ENCODE data around the gene FBRS.
A peak's percentile ranks its signal among the peaks of the same experiment; 100 is the strongest.

FBRS gene

DNA sequence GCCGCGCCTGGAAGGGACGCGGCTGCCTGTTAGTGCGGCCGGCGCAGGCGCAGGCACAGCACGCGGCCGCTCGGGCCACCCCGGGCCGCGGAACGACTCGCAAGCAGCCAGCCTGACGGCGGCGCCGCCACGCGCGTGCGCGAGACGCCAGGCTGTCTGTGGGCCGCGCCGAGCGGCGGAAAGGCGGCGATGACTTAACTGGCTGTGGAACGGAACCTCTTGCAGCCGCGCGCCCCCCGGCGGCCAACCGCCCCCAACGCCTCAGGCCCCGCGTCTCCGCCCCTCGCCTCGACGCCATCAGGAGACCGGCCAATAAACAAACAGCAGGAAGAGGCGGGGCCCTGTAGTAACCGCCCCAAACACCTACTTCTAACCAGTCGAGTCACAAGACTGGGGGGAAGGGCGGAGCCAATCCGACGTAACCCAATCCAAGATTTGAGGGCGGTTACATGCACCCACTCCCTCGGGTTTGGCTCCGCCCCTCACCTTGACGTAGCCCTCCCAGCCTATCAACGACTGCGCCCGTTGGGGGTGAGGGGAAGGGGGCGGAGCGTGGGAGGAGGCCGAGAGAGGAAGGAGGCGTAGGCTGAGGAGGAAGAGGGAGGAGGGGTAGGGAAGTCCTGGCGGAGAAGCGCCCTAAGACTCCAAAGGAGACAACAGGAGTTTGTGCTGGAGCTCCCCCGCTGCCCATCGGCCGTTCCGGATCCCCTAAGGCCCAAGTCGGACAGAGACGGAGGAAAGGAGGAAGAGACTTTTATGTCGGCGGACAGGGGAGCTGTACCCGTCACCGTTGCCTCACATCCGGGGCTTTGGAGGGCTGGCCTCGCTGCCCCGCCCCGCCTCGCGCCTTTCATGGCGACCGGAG is at the start of gene FBRS:
FBRS (plus strand) TSS at position 566 of the 865 bp plus-strand sequence. CDS start 1,088 bp downstream, outside the sequence.
- peak; percentile 100 for DNase-seq (ENCODE audit: low read depth)
- TF ChIP-seq, protein P1, sequence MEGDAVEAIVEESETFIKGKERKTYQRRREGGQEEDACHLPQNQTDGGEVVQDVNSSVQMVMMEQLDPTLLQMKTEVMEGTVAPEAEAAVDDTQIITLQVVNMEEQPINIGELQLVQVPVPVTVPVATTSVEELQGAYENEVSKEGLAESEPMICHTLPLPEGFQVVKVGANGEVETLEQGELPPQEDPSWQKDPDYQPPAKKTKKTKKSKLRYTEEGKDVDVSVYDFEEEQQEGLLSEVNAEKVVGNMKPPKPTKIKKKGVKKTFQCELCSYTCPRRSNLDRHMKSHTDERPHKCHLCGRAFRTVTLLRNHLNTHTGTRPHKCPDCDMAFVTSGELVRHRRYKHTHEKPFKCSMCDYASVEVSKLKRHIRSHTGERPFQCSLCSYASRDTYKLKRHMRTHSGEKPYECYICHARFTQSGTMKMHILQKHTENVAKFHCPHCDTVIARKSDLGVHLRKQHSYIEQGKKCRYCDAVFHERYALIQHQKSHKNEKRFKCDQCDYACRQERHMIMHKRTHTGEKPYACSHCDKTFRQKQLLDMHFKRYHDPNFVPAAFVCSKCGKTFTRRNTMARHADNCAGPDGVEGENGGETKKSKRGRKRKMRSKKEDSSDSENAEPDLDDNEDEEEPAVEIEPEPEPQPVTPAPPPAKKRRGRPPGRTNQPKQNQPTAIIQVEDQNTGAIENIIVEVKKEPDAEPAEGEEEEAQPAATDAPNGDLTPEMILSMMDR (IDR thresholded peaks at IDR 0.05; ENCODE audit: insufficient read depth, low read depth, low read length, missing control alignments) = peak; percentile 78
- H3K4me3 ChIP-seq (ENCODE audit: low read depth, low read length) = peak within 1 kb of the TSS; percentile 60

DNA sequence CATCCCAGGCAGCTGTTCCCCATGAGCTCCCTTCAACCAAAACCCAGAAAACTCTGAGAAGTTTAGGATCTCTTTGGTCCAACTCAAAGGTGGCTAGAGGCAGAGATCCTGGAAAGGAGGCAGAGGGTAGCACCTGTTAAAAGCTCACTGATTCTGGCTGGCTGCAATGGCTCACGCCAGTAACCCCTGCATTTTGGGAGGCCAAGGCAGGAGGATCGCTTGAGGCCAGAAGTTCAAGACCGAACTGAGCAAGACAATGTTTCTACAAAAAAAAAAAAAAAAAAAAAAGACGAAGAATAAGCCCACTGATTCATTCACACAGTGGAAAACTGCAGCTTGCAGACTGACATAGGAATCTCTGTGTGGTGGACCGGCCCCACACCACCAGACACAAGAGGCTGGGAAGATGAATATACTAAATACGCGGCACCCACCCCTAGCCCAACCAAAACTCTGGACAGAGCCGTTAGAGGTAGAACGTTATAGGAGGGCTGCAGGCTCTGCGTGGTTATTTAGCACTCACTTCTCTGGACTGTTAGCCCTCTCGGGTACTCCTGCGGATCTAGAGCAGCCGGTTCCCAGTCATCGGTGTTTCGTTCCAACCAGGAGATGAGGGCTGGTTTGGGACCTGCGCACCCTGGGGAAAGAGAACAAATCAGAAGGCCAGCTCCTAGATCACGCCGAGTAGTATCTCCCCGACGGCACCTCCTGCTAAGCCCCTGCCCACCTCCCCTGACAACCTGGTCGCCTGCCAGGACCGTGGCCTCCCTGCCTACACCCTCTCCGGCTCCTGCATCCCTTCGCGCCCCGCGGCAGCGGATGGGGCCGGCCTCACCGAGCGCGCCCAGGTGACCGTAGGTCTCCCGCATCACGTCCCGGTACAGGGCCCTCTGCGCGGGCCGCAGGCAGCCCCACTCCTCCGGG is 49.0 kb upstream of the FBRS start:
- TF ChIP-seq, protein P1 (IDR thresholded peaks at IDR 0.05; ENCODE audit: insufficient read depth, low read depth, low read length, missing control alignments) = no peak
- peak; percentile 56 for DNase-seq (ENCODE audit: low read depth)
- H3K4me3 ChIP-seq (ENCODE audit: low read depth, low read length) = peak overlapping the region; percentile 87

DNA sequence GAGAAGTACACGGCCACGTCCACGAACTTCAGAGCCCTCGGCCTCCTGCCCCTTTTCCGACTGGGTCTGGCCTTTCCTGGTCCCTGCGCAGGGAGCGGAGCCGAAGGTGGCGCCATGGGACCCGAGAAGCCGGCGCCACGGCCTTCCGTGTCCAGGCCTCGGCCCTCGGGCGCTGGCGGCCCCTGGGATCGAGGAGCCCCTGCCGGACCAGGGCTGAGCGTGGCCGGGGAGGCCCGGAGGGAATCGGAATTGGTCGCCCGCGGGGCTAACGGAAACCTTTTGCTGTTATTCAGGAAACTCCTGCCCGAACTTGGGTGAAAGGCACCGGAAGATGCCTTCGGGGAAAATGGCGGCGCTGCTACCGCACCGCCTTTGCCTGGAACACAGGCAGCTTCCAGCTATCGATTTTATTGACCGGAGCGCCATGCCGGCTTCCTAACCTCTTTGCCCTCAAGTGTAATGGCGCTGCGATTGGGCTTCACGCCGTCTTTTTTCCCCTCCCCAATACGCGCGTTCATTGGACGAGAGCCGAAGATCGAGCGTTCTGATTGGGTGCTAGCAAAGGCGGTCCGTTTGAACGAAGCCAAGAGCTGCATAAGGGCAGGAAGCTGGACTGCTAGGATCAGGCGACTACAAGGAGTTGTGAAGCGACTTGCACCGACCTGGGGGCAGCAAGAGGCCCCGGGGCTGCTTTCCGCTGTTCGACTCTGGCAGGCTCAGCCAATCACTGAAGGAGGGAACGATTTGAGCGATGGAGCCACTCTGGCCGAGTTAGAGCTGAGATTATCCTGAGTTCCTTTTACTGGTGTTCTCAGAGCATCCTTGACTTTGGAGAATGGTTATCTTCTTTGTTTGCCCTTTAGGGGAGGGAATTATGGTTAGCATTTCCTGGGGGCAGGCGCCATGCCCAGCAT is 48.0 kb upstream of the FBRS start, which contains the start of gene ZNF689:
ZNF689 (minus strand) TSS at position 464 of the 914 bp plus-strand sequence; CDS start at position 116, 348 bp downstream.
- peak; percentile 99 for DNase-seq (ENCODE audit: low read depth)
- peak within 1 kb of the TSS; percentile 87 for H3K4me3 ChIP-seq (ENCODE audit: low read depth, low read length)
- TF ChIP-seq, protein P1 (IDR thresholded peaks at IDR 0.05; ENCODE audit: insufficient read depth, low read depth, low read length, missing control alignments) = no peak

DNA sequence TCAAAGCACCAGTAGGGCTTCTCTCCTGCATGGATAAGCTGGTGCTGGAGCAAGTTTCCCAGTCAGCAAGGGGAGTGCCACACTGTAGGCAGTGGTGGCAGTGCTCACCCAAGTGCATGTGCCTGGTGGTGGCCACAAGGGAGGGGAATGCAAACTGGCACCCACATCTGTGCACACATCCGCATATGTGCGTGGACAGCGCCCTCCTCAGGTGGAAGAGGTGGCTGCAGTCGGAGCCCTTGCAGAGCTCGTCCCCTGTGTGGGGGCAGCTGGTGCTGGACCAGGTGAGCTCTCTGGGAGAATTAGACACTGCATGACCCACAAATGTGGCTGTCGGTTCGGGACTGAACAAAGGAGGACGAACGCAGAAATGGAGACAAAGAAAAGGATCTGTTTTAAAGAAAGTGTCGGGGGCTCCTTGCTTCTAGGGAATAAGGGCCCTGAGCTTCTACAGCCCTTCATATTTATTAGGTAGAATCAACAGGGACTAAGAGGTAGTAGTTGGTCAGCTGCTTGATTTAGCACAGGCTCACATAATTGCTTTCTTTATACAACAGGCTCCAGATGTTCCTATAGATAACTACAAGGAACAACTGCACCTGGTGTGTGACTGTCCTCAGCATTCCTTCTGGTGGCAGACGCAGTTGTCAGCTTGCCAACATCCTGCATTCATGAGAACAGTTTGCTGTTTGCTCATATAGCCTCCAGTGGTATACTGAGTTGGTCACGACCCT is 42.7 kb upstream of the FBRS start:
- H3K4me3 ChIP-seq (ENCODE audit: low read depth, low read length) = no peak overlapping the region
- TF ChIP-seq, protein P1 (IDR thresholded peaks at IDR 0.05; ENCODE audit: insufficient read depth, low read depth, low read length, missing control alignments) = peak; percentile 87
- DNase-seq (ENCODE audit: low read depth) = peak; percentile 80

DNA sequence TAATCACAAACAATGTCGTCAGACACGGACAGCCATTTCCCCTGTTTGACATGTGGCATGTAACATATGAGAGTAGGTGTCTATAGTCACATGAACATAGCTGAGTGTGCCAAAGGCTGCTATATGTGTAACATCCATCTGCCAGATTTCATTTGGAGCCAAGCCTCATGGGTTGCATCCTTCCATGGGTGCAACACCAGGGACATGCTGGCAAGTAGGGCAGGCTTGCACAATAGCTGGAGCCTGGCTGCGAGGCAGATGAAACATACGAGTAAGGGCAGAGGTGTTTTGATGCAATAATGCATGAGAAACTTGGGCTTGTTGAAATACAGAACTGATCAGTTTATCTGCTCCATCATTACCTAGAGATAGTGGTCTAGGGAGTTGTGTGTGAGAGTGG is 39.0 kb upstream of the FBRS start:
- TF ChIP-seq, protein P1 (IDR thresholded peaks at IDR 0.05; ENCODE audit: insufficient read depth, low read depth, low read length, missing control alignments) = no peak
- no peak for DNase-seq (ENCODE audit: low read depth)

More for the DNA sequence above, 39.0 kb upstream of the FBRS start:
- H3K4me3 ChIP-seq (ENCODE audit: low read depth, low read length) = no peak overlapping the region
